HL-60/S4 treated with phorbol 12-myristate 13-acetate at 8.2 ng/mL for 4 days and 3 days (cell line): ENCODE results near the gene SDK2.
"Not testable (repeated sequence)": the region's sequence is repeated elsewhere in the genome, so short reads cannot be mapped to it uniquely, and the experiment has no call there.

Source experiments
- in situ Hi-C: fragments of 300-500 bp; cut with MboI; formaldehyde crosslinking; loops from 2 replicates; pipeline ENCODE4 v1.15.0; 2022; ENCODE audit warnings: low sequenced_read_pairs

Gene SDK2

DNA sequence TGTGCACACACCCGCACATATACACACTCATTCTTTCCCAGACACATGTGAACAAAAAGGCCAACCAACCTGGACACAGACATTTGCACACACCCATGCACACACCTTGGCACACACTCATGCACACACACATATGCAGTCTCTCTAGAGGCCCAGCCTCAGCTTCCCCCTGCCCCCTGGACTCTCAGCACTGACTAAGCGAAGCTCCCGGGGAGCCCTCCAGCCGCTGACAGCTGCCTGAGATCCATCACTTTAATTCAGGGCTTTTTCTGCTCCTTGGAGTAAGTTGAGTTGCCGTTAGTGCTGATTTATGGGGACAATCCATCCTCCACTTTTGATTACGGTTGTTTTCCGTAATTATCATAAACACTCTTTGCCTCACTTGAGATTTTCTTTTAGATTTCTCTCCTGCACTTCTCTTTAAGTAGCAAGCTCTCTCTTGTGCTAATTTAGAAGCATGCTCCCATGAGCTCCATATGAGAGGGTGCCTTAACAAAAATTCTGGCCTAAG, 173.9 kb downstream of the SDK2 start:
- in situ Hi-C loops, result no loop called here

GRCh38 chr17:73469311-73469710, 174.9 kb downstream of the SDK2 start:
- in situ Hi-C loops, result no loop called here

DNA sequence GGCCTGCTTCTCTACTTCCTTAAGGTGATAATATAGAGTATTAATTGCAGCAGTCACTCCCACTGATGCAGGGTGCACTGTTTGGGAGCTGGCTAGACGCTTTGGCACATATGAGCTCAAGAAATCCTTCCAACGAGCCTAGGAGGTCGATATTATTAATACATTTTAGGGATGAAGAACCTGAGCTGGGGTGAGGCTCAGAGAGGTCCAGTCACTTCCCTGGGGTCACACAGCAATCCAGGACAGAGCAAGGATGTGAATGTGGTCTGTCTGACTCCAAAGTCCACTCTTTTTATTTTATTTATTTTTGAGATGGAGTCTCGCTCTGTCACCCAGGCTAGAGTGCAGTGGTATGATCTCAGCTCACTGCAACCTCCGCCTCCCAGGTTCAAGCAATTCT, 176.0 kb downstream of the SDK2 start:
- in situ Hi-C loops, result no loop called here

DNA sequence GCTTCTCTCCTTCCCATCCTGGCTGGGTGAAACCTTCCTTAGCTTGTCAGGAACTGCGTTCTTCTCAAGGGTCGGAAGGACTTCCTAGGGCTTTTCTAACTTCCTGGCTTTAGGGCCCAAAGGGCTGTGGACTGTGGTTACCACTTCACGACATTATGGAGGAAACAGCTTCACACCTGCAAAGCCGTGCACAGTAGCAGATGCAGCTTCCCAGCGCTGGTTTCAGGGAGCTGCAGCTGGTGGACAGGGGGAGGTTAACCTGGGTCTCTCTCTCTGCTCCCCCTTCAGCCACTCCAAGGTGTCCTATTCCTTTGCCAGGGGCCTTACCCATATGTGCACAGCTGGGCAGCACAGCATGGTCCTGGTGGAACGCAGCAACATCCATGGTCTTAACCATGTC, 176.6 kb downstream of the SDK2 start:
- in situ Hi-C loops, result no loop called here

DNA sequence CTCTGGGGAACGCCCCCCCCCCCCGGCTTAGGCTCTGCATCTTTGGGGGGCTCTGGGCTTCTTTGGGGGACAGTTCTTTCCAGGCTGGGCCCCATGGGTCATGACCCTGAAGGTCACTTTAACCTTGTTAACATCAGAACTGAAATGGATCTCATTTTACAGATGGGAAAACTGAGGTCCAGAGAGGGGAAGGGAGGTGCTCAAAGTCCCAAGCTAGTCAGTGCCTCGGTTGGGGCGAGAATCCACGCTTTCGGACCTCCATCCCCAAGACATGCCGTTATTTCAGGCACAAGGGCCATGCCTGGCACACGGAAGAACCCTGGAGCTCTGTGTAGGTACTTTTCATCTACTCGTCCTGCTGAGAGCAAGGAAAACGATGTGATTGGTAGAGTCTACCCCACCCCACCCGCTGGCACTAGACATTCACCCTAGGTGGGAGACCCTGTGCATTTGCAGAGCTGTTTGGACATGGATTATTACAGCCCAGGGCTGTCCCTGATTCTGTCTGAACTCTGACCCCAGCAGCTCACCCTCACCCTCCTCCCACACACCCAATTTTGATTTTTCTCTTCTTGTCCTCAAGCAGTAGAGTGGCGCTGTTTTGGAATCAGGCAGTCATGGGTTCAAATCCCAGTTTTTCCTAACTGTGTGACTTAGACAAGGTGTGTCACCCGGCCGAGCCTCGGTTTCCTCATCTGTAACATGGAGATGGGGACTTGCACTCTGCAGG, 177.4 kb downstream of the SDK2 start:
- in situ Hi-C loops, result no loop called here

GRCh38 chr17:73465953-73466230, 178.4 kb downstream of the SDK2 start:
- in situ Hi-C loops, result no loop called here

DNA sequence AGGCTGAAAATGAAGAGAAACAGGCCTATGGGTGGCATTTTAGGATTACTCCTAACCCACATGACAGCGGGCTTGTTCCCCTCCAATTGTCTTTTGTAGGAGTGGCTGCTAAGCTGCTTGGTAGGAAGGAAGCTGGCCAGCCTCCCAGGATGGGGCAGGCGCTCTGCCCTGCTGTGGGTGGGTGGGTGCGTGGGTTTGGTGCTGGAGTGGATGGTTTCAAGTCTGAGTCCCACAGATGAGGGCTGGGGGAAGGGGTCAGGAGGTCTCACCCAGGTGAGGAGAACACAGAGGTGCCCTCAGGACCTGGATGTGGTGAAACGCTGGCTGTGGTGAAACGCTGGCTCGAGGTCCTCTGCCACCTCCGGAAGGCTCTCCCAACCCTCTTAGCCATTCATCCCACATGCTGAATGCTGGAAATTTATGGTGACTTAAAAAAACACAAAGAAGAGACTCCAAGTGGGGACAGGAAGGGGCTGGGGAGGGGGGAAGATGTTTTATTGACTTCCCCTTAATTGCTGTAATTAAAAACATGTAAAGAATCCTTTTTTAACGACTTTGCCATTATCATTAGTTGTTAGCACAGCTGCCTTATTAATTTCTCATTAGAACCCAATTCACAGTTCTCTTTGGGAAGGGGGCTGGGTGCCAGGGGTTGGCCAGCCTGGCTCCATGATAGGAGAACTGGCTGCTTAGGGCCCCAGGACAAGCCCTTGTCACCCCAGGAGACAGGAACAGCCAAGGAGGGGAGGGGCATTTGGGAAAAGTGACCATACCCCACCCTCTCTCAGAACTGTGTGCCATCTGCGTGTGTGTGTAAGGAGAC, 178.9 kb downstream of the SDK2 start:
- in situ Hi-C loops, result no loop called here

- in situ Hi-C loops, result no loop called here
Observed at GRCh38 chr17:73464447-73464846, 179.8 kb downstream of the SDK2 start.

DNA sequence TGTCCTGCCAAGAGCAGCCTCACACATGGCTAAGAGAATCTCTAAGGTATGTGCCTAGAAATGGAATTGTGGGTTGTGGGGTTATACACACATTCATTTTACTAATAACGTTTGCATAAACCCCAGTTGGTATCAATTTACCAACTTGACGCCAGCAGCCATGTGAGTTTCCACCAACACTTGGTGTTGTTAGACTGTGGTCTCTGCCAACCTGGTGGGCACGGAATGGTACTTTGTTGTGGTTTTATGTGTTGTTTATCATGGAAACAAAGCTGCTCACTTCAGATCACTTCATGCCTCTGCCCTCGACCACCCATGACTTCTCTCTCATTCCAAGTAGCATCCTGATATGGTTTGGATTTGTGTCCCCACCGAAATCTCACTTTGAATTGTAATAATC, 180.4 kb downstream of the SDK2 start:
- in situ Hi-C loops, result no loop called here

- in situ Hi-C loops, result no loop called here
Observed at GRCh38 chr17:73462823-73463222, 181.4 kb downstream of the SDK2 start.

- in situ Hi-C loops, result no loop called here
Observed at GRCh38 chr17:73459980-73460379, 184.3 kb downstream of the SDK2 start.

GRCh38 chr17:73455767-73456166, 188.5 kb downstream of the SDK2 start:
- in situ Hi-C loops, result no loop called here

- in situ Hi-C loops, result no loop called here
Observed at GRCh38 chr17:73455050-73455687, 189.1 kb downstream of the SDK2 start.

DNA sequence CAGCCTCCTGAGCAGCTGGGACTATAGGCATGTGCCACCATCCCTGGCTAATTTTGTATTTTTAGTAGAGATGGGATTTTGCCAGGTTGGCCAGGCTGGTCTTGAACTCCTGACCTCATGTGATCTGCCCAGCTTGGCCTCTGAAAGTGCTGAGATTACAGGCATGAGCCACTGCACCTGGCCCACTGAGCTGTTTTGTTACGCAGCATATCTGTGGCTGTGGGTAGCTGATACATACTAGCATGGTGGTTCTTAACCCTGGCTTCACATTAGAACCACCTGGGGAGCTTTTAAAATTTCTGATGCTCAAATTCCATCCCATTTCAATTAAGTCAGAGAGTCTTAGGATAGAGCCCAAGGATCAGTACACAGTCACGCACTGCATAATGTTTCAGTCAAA, 190.8 kb downstream of the SDK2 start:
- in situ Hi-C loops, result not testable (repeated sequence)

DNA sequence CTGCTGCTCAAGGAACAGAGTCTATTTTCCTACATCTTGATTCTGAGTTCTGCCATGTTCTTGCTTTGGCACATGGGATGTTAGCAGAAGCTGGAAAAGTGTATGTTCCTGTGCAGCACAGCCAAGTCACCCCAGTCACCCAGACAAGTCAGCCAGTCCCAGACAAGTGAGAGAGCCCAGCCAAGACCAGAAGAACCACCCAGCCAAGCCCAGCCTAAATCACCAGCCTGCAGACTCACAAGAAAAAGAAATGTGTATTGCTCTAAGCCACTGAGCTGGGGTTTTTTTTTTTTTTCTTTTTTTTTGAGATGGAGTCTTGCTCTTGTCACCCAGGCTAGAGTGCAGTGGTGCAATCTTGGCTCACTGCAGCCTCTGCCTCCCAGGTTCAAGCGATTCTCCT, 191.2 kb downstream of the SDK2 start:
- in situ Hi-C loops, result no loop called here

- in situ Hi-C loops, result no loop called here
Observed at GRCh38 chr17:73452009-73452408, 192.2 kb downstream of the SDK2 start.

DNA sequence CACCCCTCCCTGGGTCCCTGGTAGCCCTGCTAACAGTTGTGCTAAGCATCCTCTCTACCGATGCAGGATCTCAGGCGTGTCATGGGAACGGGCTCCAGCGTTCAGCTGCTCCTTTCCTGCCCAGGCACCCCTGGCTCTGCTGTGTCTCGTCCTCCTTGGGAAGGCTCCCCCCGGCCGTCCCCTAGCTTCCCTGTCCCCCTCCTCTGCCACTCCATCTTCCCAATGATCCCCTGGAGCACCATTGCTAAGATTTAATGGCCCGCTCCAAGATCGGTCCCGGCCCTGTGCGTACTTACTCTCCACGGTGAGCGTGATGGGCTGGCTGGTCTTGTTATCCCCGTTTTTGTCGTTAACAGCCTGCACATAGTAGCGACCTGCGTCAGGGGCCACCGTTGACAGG, 196.9 kb downstream of the SDK2 start:
- in situ Hi-C loops, result loop anchor here (25.0 kb wide), 3 partner anchors 90 to 740 kb away; no protein-coding TSS in a partner anchor

DNA sequence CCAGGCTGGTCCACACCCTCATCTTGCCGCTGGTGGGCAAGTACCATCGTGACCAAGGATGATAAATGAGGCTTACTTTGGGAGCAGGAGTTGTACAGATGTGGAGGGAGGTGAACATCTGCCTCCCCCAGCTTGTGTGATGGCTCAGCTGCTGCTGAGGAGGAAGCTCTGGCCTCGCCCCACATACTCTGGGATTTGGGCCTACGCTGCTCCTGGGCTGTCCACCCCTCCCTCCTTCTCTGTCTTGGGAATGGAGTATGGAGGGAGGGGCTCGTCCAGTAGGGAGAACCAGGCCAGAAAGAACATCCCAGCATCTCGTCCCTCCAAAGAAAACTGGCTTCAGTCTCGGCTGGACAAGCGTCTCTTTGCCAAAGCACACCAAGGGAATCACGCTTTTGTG, 197.6 kb downstream of the SDK2 start:
- in situ Hi-C loops, result loop anchor here (25.0 kb wide), 3 partner anchors 91 to 741 kb away; no protein-coding TSS in a partner anchor

DNA sequence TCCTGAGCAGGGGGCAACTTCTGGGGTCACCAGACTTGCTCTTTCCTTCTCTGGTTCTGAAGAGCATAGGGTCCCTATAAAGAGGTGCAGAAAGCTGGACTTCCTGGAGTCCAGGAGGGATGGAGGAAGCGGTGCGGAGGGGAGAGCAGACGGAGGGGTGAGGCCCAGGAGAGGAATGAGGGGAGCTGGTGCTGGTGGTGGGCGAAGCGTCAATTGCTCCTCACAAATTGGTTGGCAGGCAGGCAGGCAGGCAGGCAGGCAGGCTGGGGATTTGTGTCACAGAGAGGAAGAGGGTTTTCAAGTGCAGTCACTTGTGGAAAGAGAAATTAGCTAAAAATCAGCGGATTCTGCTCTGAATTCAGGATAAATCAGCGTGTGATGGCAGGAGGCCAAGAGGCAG, 198.8 kb downstream of the SDK2 start:
- in situ Hi-C loops, result loop anchor here (25.0 kb wide), 3 partner anchors 92 to 742 kb away; no protein-coding TSS in a partner anchor

GRCh38 chr17:73444021-73444420, 200.2 kb downstream of the SDK2 start:
- in situ Hi-C loops, result loop anchor here (25.0 kb wide), 3 partner anchors 93 to 743 kb away; no protein-coding TSS in a partner anchor

DNA sequence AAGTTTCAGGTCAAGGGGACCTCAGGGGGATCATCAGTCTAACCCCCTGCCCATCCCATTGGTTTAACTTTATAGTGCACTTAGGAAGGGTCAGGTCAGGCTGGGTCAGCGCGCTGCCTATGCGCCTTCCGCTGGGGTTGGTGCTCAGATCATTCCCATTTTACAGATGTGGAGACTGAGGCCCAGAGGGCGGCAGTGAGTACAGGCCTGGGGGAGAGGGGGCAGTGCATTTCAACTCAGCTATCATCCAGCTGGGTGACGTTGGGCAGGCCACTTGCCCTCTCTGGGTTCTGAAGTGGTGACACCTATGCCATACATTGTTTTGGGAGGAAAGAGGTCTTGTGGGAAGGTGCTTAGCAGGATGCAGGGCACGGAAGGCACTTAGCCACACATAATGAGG, 204.6 kb downstream of the SDK2 start:
- in situ Hi-C loops, result loop anchor here (25.0 kb wide), 3 partner anchors 98 to 748 kb away; no protein-coding TSS in a partner anchor
